ENCODE measurements around the gene ADCY6.

Gene ADCY6

DNA sequence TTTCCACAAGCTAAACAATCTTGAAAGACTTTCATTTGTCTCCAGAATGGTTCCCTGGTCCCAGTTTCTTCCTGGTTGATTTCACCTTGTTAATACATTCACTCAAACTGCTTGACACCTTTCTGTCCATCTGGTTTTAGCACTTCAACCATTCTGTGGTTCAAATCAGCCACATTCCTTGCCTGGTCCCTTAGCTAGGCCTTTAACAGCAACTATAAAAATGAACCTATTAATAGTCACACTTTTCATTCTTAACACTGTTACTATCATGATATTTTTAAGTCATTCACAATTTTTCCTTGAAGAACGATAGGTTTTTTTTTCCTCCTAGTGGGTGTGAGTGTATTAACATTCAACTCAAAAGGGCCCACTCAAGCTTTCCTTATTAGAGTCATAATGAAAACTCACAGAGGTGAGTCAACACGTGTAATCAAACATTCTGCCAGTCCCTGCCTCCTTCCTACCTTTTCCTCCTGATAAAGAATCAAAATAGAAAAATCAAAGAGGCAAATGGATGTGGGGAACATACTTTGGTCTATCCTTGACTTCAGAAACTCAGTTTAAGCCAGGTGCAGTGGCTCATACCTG is 38.0 kb downstream of the ADCY6 start:
- TF ChIP-seq, protein P1, sequence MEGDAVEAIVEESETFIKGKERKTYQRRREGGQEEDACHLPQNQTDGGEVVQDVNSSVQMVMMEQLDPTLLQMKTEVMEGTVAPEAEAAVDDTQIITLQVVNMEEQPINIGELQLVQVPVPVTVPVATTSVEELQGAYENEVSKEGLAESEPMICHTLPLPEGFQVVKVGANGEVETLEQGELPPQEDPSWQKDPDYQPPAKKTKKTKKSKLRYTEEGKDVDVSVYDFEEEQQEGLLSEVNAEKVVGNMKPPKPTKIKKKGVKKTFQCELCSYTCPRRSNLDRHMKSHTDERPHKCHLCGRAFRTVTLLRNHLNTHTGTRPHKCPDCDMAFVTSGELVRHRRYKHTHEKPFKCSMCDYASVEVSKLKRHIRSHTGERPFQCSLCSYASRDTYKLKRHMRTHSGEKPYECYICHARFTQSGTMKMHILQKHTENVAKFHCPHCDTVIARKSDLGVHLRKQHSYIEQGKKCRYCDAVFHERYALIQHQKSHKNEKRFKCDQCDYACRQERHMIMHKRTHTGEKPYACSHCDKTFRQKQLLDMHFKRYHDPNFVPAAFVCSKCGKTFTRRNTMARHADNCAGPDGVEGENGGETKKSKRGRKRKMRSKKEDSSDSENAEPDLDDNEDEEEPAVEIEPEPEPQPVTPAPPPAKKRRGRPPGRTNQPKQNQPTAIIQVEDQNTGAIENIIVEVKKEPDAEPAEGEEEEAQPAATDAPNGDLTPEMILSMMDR (IDR thresholded peaks at IDR 0.05; ENCODE audit: low read depth, low read length) = no peak
- H3K27me3 ChIP-seq (ENCODE audit: insufficient read depth, low read depth, severe bottlenecking) = no peaks in the 10 kb centered on the region
- H3K36me3 ChIP-seq = no peaks in the 10 kb centered on the region
- no peak overlapping the region for H3K27ac ChIP-seq
- DNase-seq = no peak
- H3K4me3 ChIP-seq (ENCODE audit: low read depth, low read length) = no peak overlapping the region
- H3K9me3 ChIP-seq (ENCODE audit: severe bottlenecking) = no peaks in the 10 kb centered on the region

DNA sequence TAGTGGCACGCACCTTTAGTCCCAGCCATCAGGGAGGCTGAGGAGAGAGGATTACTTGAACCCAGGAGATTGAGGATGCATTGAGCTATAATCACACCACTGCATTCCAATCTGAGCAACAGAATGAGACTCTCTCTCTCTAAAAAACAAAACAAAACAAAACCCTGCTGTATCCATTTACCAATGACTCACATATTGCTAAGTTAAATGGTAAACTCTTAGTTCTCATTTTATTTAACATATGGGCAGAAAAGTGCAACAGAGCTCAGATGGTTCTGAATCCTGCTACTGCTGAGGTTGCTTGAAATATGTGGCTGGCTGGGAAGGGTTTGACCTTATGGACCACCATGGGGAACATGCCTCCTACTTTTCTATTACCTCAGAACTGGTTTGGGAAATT is 38.7 kb downstream of the ADCY6 start:
- Histone ChIP-seq H3K27me3 (ENCODE audit: insufficient read depth, low read depth, severe bottlenecking) (no peaks in the 10 kb centered on the region), H3K27ac (no peak overlapping the region), H3K36me3 (no peaks in the 10 kb centered on the region), H3K4me3 (ENCODE audit: low read depth, low read length) (no peak overlapping the region), H3K9me3 (ENCODE audit: severe bottlenecking) (no peaks in the 10 kb centered on the region)
- no peak for DNase-seq
- TF ChIP-seq, protein P1 (IDR thresholded peaks at IDR 0.05; ENCODE audit: low read depth, low read length) = no peak

DNA sequence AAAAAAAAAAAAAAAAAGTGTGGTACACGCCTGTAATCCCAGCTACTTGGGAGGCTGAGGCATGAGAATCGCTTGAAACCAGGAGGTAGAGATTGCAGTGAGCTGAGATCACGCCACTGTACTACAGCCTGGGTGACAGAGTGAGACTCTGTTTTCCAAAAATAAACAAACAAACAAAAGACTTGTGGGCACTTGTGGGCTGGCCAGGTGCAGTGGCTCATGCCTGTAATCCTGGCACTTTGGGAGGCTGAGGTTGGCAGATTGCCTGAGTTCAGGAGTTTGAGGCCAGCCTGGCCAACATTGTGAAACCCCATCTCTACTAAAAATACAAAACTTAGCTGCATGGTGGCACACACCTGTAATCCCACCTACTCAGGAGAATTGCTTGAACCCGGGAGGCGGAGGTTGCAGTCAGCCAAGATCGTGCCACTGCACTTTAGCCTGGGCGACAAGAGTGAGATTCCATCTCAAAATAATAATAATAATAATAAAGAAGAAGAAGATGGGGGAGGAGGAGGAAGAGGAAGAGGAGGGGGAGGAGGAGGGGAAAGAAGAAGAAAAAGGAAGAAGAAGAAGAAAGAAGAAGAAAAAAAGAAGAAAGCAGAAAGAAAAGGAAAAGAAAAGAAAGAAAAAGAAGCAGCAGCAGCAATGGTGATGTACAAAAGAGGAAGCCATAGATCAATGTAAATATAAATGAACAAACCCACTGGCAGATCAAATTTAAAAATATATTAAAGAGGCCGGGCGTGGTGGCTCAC is 44.5 kb downstream of the ADCY6 start:
- H3K27me3 ChIP-seq (ENCODE audit: insufficient read depth, low read depth, severe bottlenecking) = no peaks in the 10 kb centered on the region
- TF ChIP-seq, protein P1 (IDR thresholded peaks at IDR 0.05; ENCODE audit: low read depth, low read length) = no peak
- H3K4me3 ChIP-seq (ENCODE audit: low read depth, low read length) = no peak overlapping the region
- H3K27ac ChIP-seq = no peak overlapping the region
- no peaks in the 10 kb centered on the region for H3K36me3 ChIP-seq
- DNase-seq = no peak
- no peaks in the 10 kb centered on the region for H3K9me3 ChIP-seq (ENCODE audit: severe bottlenecking)

DNA sequence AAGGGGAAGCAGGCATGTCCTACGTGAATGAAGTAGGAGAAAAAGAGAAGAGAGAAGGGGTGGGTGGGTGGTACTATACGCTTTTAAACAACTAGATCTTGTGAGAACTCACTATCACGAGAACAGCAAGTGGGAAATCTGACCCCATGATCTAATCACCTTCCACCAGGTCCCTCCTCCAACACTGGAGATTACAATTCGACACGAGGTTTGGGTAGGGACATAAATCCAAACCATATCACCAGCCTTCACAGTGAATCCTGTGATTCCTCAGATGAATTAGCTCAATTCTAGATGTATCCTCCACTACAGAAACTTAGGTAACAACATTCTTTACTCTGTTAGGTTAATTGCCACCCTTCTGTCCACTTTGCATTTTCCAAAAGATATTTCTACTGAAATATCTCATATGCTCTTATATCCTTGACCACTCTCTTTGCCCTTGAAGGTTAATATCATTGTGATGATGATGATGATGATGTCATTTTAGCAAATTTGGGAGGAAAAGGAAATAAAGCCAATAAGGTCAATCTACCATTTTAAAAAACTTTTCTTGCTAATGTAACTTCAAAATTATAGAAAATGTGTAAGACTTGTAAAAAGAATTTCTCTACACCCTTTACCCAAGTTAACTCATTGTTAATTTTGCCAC is 49.1 kb downstream of the ADCY6 start:
- Histone ChIP-seq H3K9me3 (ENCODE audit: severe bottlenecking) (no peaks in the 10 kb centered on the region), H3K27ac (no peak overlapping the region), H3K36me3 (no peaks in the 10 kb centered on the region), H3K4me3 (ENCODE audit: low read depth, low read length) (no peak overlapping the region), H3K27me3 (ENCODE audit: insufficient read depth, low read depth, severe bottlenecking) (no peaks in the 10 kb centered on the region)
- no peak for DNase-seq
- TF ChIP-seq, protein P1 (IDR thresholded peaks at IDR 0.05; ENCODE audit: low read depth, low read length) = no peak

DNA sequence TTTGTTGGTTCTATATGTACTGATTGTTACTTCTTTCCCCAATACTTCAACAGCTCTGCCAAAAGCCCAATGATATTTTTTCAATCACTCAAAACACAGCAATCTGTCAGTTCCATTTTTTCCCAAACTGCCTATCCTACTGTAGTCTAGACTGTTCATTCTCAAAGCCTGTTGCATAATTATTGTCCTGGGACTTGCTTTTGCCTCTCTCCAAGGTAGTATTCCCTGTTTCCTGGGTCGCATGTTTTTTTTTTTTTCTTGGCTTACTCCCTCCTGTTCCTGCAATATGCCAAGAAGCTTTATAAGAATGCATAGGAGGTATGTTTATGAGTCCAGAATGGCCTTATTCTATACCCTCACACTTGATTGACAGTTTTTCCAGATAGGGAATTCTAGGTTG is 52.4 kb downstream of the ADCY6 start:
- no peak for DNase-seq
- H3K27ac ChIP-seq = no peak overlapping the region
- no peaks in the 10 kb centered on the region for H3K36me3 ChIP-seq
- no peaks in the 10 kb centered on the region for H3K27me3 ChIP-seq (ENCODE audit: insufficient read depth, low read depth, severe bottlenecking)
- TF ChIP-seq, protein P1 (IDR thresholded peaks at IDR 0.05; ENCODE audit: low read depth, low read length) = no peak
- H3K9me3 ChIP-seq (ENCODE audit: severe bottlenecking) = no peaks in the 10 kb centered on the region
- H3K4me3 ChIP-seq (ENCODE audit: low read depth, low read length) = no peak overlapping the region

Data from WERI-Rb-1 (cell line).